ENCODE measurements around the gene UFC1.

GRCh38 chr1:161185282-161185682 lies 31.5 kb downstream of the UFC1 start:
- no peak for TF ChIP-seq CTCF (IDR thresholded peaks at IDR 0.05)
- TF ChIP-seq EP300 (IDR thresholded peaks at IDR 0.05; ENCODE audit: low read depth): no peak
